ENCODE measurements around the gene BACH2. TPM values are rescaled to one million over a fixed set of nuclear protein-coding genes. Genes with fewer than 3 reads are reported as not detected.

The BACH2 gene
- total and polyA plus RNA-seq, 2 of the 8 experiments (the other 6 are each of a cell fraction or from before 2014, with no cell fraction given): 1.9 to 5.9 TPM

DNA sequence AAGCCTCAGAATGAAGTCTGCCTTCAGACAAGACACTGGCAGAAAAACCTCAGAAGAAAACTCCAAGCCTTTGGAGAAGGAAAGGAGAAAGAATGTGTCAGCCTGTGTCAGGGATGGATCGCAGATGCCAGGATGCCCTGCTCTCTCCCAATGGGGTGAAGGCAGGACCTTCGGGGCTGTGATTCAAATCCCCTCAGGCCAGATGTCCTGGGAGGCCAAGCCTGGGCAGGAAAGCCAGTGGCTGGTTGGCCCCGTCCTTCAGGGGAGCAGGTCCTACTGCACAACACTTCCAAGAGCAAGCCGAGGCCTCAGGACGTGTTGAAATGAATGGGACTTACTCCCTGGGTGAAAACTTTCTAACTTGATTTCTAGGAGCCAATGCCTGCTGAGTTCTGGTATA, 365.9 kb downstream of the BACH2 start:
- Histone ChIP-seq H3K4me1 (replicated peaks in 1 of 4; ENCODE audit: control insufficient read depth in 3 of 4, insufficient read depth in 4 of 4, low read length in 3 of 4) (no peaks in the 10 kb centered on the region; a peak in 1 of 7 replicates), H3K18ac (ENCODE audit: extremely low read depth, low read length) (no peak overlapping the region), H2BK20ac (ENCODE audit: low read length) (no peak overlapping the region), H2BK120ac (replicated peaks; ENCODE audit: low read depth, low read length) (no peak overlapping the region), H3K27me3 (replicated peaks in 1 of 4; ENCODE audit: control insufficient read depth in 3 of 4, extremely low read depth in 1 of 4, insufficient read depth in 3 of 4, low read length in 3 of 4) (no peaks in the 10 kb centered on the region), H2BK15ac (ENCODE audit: low read length) (no peak overlapping the region), H3K36me3 (ENCODE audit: control insufficient read depth in 2 of 4, insufficient read depth in 4 of 4, low read length in 3 of 4) (peaks cover 0 to 5% (median 0%) of the 10 kb centered on the region in 4 experiments; a peak in 1 of 8 replicates), H3K27ac (ENCODE audit: low read depth, low read length) (no peak overlapping the region), H3K79me2 (ENCODE audit: control insufficient read depth in 1 of 2, insufficient read depth in 2 of 2, low read length in 2 of 2) (no peaks in the 10 kb centered on the region), H2AK5ac (ENCODE audit: low read depth, low read length) (no peak overlapping the region), H4K8ac (ENCODE audit: extremely low read depth, insufficient read depth, low read length) (no peak overlapping the region), H3K23me2 (ENCODE audit: low read depth, low read length) (no peaks in the 10 kb centered on the region), H4K20me1 (replicated peaks in 1 of 2; ENCODE audit: control insufficient read depth in 1 of 2, insufficient read depth in 2 of 2, low read length in 2 of 2) (no peaks in the 10 kb centered on the region), H3K14ac (ENCODE audit: insufficient read length) (no peak overlapping the region), H3K9me3 (ENCODE audit: insufficient read depth in 2 of 2, low read depth in 1 of 2, low read length in 1 of 2) (no peaks in the 10 kb centered on the region), H3K79me1 (ENCODE audit: low read depth, low read length) (no peaks in the 10 kb centered on the region), H4K91ac (replicated peaks; ENCODE audit: insufficient read length, low read length) (no peak overlapping the region), H2BK12ac (ENCODE audit: low read depth, low read length) (no peak overlapping the region), H2BK5ac (ENCODE audit: low read depth, low read length) (no peak overlapping the region), H3K4me3 (ENCODE audit: extremely low read depth in 1 of 4, insufficient read depth in 2 of 4, low read depth in 3 of 4, low read length in 4 of 4) (no peak overlapping the region), H2AFZ (ENCODE audit: low read length) (no peak overlapping the region), H4K5ac (ENCODE audit: insufficient read length, low read depth, low read length) (no peak overlapping the region), H3K9ac (replicated peaks in 1 of 4; ENCODE audit: extremely low read depth in 1 of 4, low read depth in 3 of 4, low read length in 3 of 4) (no peak overlapping the region), H3K56ac (replicated peaks; ENCODE audit: insufficient read length, low read depth, low read length) (no peak overlapping the region), H3K4me2 (ENCODE audit: insufficient read depth in 1 of 2, low read depth in 2 of 2, low read length in 2 of 2) (no peak overlapping the region), H3K23ac (ENCODE audit: insufficient read length) (no peak overlapping the region), H3K4ac (replicated peaks; ENCODE audit: insufficient read length, low read depth, low read length) (no peak overlapping the region)
- TF ChIP-seq TCF12 (IDR thresholded peaks at IDR 0.05; ENCODE audit: low read depth, low read length) (no peak), FOSL1 (IDR thresholded peaks at IDR 0.05; ENCODE audit: insufficient read depth, low read depth, low read length) (no peak), EGR1 (IDR thresholded peaks at IDR 0.05; ENCODE audit: borderline replicate concordance, low read depth, low read length) (no peak), CBX8 (IDR thresholded peaks at IDR 0.05; ENCODE audit: borderline replicate concordance, low read depth, low read length) (no peak)
- FAIRE-seq (no peak), DNase-seq (ENCODE audit: low read depth in 1 of 2, low spot score in 2 of 2) (peak in 1 of 2 experiments; percentile 43)
- 93% methylated on average over 5 of the region's 5 CpGs; no CpG with 5 or more reads in 1 of the 2 experiments for WGBS, 2 experiments (ENCODE audit: extremely low coverage in 1 of 2, insufficient coverage in 1 of 2, insufficient read length in 1 of 2, insufficient replicate concordance in 2 of 2, low coverage in 1 of 2, low lambda C conversion rate in 2 of 2, missing lambda C conversion rate in 1 of 2)
- POLR2A ChIA-PET (ENCODE audit: partially characterized antibody): interaction anchor here (0.9 kb wide), 1 partner anchor 17 kb away, joined by 5 read pairs; no protein-coding TSS in a partner anchor
- CTCF ChIA-PET (ENCODE audit: partially characterized antibody): interaction anchor here (1.2 to 1.8 kb wide), 3 partner anchors 10 to 546 kb away, joined by 3 to 18 read pairs (median 3); no protein-coding TSS in a partner anchor
